Mucosa of descending colon (tissue), 3 donors: ENCODE results near the gene UBE2QL1. TPM values are rescaled to one million over a fixed set of nuclear protein-coding genes. Genes with fewer than 3 reads are reported as not detected.

Experiments used
- ATAC-seq: fragments of 200-7000 bp; cut with Tn5 transposase; one replicate; pipeline ENCODE4 v1.9.1; 2020; ENCODE audit warnings: mild to moderate bottlenecking, moderate library complexity
- DNase-seq, 3 donors: peaks; one replicate each; pipeline ENCODE4 v3.0.0-alpha.2; 2020
- H3K36me3 ChIP-seq: fragments of 200-600 bp; one replicate; pipeline ENCODE4 v1.8.0; 2021; ENCODE audit warnings: low read depth, mild to moderate bottlenecking
- H3K4me1 ChIP-seq: fragments of 200-600 bp; one replicate; pipeline ENCODE4 v1.8.0; 2021; ENCODE audit warnings: low read depth, mild to moderate bottlenecking
- H3K4me3 ChIP-seq: fragments of 200-600 bp; one replicate; pipeline ENCODE4 v1.8.0; 2021; ENCODE audit warnings: mild to moderate bottlenecking
- H3K9me3 ChIP-seq: fragments of 200-600 bp; one replicate; pipeline ENCODE4 v1.8.0; 2021; ENCODE audit warnings: mild to moderate bottlenecking
- intact Hi-C, 2 donors: fragments of 100-400 bp; cut with DNase I in 1 of 2; cut with micrococcal nuclease in 1 of 2; formaldehyde crosslinking; loops; one replicate each; pipeline versions ENCODE4 v1.11.0 to v1.11.1; 2022; cut with DNase I, micrococcal nuclease
- total RNA-seq, 3 donors: library from RNA; stranded (reverse); fragmentation: NEBNext Ultra II Directional in 2 of 3; extraction: Animal tissue kit (Norgen Biotek cat#: 25700) in 2 of 3; gene quantifications; one replicate each; pipeline versions ENCODE4 v1.2.1 to v1.2.4, GENCODE V29; 2021 to 2023
- TF ChIP-seq, protein P1 (sequence below): fragments of 200-600 bp; IDR thresholded peaks from one replicate; pipeline ENCODE4 v1.8.0; 2022; ENCODE audit warnings: antibody characterized with exemption, mild to moderate bottlenecking
- donor health status: DM: no; HTN: no; CAD: no; lungs with moderate emphysema.
- donor health status: DM: no; HTN: no; CAD: no.
- donor health status: DM: no; HTN: yes; CAD: no.

The UBE2QL1 gene
- total RNA-seq, 3 donors from 2014 or later, result 0.19 to 4.1 (median 0.26) TPM

DNA sequence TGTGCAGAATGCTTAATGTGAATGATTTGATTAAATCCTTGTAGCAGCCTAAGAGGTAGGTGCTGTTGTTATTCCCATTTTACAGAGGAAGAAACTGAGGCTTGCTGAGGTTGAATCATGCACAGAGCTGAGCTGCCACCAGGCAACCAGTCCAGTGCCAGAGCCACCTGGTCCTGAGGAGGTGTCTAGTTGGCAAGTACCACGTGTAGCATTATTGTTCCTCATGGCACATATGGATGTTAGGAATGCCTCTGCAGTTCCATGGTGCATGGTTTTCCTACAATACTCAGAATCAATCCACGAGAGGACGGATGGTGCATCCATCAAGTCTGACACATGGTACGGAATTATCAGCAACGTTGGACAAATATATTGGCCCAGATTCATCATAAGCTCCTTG is 8.9 kb downstream of the UBE2QL1 start:
- Histone ChIP-seq H3K36me3 (no peaks in the 10 kb centered on the region), H3K4me3 (no peak overlapping the region), H3K9me3 (no peaks in the 10 kb centered on the region), H3K4me1 (no peaks in the 10 kb centered on the region)
- DNase-seq (no peak), ATAC-seq (no peak)
- TF ChIP-seq, protein P1, sequence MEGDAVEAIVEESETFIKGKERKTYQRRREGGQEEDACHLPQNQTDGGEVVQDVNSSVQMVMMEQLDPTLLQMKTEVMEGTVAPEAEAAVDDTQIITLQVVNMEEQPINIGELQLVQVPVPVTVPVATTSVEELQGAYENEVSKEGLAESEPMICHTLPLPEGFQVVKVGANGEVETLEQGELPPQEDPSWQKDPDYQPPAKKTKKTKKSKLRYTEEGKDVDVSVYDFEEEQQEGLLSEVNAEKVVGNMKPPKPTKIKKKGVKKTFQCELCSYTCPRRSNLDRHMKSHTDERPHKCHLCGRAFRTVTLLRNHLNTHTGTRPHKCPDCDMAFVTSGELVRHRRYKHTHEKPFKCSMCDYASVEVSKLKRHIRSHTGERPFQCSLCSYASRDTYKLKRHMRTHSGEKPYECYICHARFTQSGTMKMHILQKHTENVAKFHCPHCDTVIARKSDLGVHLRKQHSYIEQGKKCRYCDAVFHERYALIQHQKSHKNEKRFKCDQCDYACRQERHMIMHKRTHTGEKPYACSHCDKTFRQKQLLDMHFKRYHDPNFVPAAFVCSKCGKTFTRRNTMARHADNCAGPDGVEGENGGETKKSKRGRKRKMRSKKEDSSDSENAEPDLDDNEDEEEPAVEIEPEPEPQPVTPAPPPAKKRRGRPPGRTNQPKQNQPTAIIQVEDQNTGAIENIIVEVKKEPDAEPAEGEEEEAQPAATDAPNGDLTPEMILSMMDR, result no peak
- intact Hi-C loops, result no loop called here

DNA sequence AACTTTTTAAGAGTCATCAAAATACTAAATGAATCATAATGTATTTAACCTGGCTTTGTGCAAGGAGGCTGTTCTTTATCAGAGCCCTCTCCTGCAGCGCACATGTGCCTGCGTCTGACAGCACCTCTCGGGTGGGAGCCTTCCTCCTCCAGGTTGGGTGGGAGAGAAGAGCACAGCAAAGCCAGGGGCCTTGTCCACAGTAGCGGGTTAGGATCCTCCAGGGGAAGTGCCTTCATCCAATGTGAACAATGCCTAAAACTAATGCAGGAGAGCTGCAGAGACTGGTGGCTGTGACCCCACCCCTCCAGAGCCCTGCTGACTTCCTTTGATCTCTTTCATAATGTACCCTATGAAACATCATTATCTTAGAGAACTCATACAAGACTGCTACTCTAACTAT is 10.2 kb downstream of the UBE2QL1 start:
- TF ChIP-seq, protein P1, result no peak
- DNase-seq, result no peak
- H3K4me1 ChIP-seq, result no peaks in the 10 kb centered on the region
- H3K9me3 ChIP-seq, result no peaks in the 10 kb centered on the region
- intact Hi-C loops, result no loop called here
- no peaks in the 10 kb centered on the region for H3K36me3 ChIP-seq
- H3K4me3 ChIP-seq, result no peak overlapping the region
- no peak for ATAC-seq

DNA sequence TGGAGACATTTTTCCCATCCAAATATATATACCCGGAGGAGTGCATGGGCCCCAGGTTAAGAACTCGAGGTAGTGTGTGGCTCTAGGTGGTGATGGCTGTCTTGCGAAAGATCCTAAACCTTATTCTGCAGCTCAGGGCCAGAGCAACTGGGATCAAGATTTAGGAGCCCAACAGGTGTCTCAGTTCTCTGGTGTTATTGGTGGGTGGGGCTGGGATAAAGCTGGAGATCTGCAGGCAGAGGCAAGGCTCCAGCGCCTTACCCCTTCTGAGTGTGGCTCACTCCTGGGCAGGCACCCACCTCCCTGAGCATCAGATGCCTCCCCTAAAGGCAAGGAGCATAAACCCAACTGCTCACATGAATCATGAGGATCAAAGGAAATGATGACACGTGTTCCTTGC is 11.2 kb downstream of the UBE2QL1 start:
- intact Hi-C loops, result no loop called here
- Histone ChIP-seq H3K4me1 (no peaks in the 10 kb centered on the region), H3K4me3 (no peak overlapping the region), H3K9me3 (no peaks in the 10 kb centered on the region), H3K36me3 (no peaks in the 10 kb centered on the region)
- DNase-seq, result no peak
- no peak for ATAC-seq
- TF ChIP-seq, protein P1, result no peak

DNA sequence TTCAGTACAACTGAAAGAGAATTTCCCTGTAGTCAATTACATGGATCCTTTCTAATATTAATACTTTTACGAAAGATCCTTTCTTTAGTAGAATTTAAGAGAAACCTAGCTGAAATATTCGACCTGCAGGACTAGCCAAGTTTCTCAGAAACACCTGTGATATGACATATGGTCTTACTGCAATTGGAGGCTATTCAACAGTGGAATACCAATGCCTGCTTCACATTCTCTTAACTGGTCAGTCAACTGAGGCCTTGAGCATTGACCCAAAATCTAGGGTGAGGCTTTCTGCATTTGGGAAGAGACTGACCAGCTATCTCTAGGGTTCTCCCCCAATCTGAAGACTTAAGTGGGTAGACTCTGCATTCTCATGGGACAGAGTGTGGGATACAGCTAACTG is 12.3 kb downstream of the UBE2QL1 start:
- Histone ChIP-seq H3K36me3 (no peaks in the 10 kb centered on the region), H3K4me1 (no peaks in the 10 kb centered on the region), H3K4me3 (no peak overlapping the region), H3K9me3 (no peaks in the 10 kb centered on the region)
- intact Hi-C loops, result no loop called here
- DNase-seq, result no peak
- ATAC-seq, result no peak
- TF ChIP-seq, protein P1, result no peak

DNA sequence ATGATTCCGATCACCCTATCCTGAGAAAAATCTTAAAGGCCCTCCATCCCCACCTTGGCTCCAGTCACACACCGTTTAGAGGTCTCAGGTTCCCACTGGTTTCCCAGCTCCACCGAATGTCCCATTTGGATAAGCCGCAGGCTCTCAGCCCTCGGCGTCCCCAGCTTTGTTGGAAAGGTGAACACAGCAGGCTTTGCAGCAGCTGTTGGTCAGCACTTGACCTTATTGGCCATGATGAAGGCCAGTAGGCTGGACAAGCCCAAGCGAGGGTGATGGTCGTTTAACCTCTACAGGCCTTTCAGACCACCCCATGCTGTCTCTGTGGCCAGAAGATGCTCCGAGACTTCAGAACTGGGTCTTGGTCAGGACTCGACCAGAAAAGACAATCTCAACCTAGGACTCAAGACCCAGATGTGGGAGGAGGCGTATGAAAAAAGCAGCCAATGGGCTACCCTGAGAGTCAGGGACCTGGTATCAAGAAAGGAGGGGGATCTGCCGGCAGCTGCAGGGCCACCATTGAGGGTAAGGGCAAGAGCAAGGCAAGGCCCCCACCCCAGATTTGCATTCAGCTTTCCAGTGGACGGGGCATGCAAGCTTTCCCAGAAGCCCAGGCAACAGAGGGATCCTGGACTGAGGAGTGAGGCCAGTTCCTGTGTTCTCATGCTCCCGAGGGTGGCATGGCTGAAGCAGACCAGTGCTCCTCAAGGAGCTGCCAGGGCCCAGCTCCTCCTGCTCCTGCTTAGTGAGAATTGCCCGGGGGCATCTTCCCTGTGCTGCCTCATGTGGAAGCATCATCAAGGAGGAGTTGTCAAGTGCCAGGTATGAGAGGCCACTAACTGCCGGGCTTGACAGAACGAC is 13.4 kb downstream of the UBE2QL1 start:
- no peaks in the 10 kb centered on the region for H3K4me1 ChIP-seq
- DNase-seq, result no peak
- H3K36me3 ChIP-seq, result no peaks in the 10 kb centered on the region
- intact Hi-C loops, result no loop called here
- ATAC-seq, result no peak
- H3K4me3 ChIP-seq, result no peak overlapping the region
- no peaks in the 10 kb centered on the region for H3K9me3 ChIP-seq
- TF ChIP-seq, protein P1, result no peak
